Tibial nerve (tissue), 4 donors: Measurements from ENCODE around the gene COG5.

Experiments used
- CTCF ChIP-seq, 5 experiments: fragments of 200-600 bp in 3 of 5; fragments of 450-650 bp in 2 of 5; sonication (generic) in 3 of 5; IDR thresholded peaks; one replicate each; pipeline ENCODE4 v1.5.1; 2016 to 2019; ENCODE audit warnings: antibody characterized with exemption in 5 of 5, mild to moderate bottlenecking in 3 of 5, moderate library complexity in 2 of 5
- EP300 ChIP-seq, 2 donors: sonication (generic); formaldehyde crosslinking; IDR thresholded peaks; one replicate each; pipeline ENCODE4 v1.6.1; 2017; ENCODE audit warnings: antibody characterized with exemption in 2 of 2, mild to moderate bottlenecking in 1 of 2
- POLR2A ChIP-seq, 2 donors: fragments of 450-650 bp; IDR thresholded peaks; one replicate each; pipeline ENCODE4 v1.6.1; 2017; ENCODE audit warnings: antibody characterized with exemption in 2 of 2, mild to moderate bottlenecking in 2 of 2, moderate library complexity in 2 of 2

GRCh38 chr7:107472116-107472515, 91.6 kb downstream of the COG5 start:
- TF ChIP-seq CTCF (IDR thresholded peaks at IDR 0.05) (no peak), POLR2A (IDR thresholded peaks at IDR 0.05) (no peak), EP300 (IDR thresholded peaks at IDR 0.05) (no peak)
